Keratinocyte (primary cell): ENCODE measurements around the gene GRIP1. TPM values are rescaled to one million over a fixed set of nuclear protein-coding genes. Genes with fewer than 3 reads are reported as not detected.

Experiments
- DNase-seq: peaks from one replicate; pipeline ENCODE4 v3.0.0-alpha.2; 2011; ENCODE audit warnings: low read depth, missing footprints, low spot score
- FAIRE-seq: peaks from 2 replicates; lab custom pipeline; 2011; peaks lifted over from hg19 to GRCh38; lab: Jason Lieb, UNC
- H2AFZ ChIP-seq: 2 replicates; pipeline ENCODE4 v1.6.0; 2012; ENCODE audit warnings: low read length, control low read depth, inconsistent platforms; ENCODE audit not compliant: control insufficient read depth
- H3K27ac ChIP-seq: 2 replicates; pipeline ENCODE4 v1.5.1; 2011; ENCODE audit warnings: low read length; ENCODE audit not compliant: control insufficient read depth, insufficient read depth
- H3K27me3 ChIP-seq: 3 replicates; pipeline ENCODE4 v1.6.0; 2011; ENCODE audit warnings: low read length; ENCODE audit not compliant: control insufficient read depth, insufficient read depth; ENCODE audit errors: extremely low read depth
- H3K36me3 ChIP-seq, 2 experiments: 2 replicates in 1 of 2; 3 replicates in 1 of 2; pipeline ENCODE4 v1.5.1; 2011; ENCODE audit warnings: low read length in 2 of 2, mild to moderate bottlenecking in 1 of 2; ENCODE audit not compliant: control insufficient read depth in 2 of 2, insufficient read depth in 2 of 2; ENCODE audit errors: extremely low read depth in 1 of 2
- H3K4me1 ChIP-seq: 3 replicates; pipeline ENCODE4 v1.5.1; 2011; ENCODE audit warnings: low read length; ENCODE audit not compliant: control insufficient read depth, insufficient read depth; ENCODE audit errors: extremely low read depth
- H3K4me2 ChIP-seq: 3 replicates; pipeline ENCODE4 v1.6.0; 2011; ENCODE audit warnings: low read depth, low read length; ENCODE audit not compliant: control insufficient read depth, insufficient read depth; ENCODE audit errors: extremely low read depth
- H3K4me3 ChIP-seq, 3 experiments: fragments of 200-600 bp in 1 of 3; sonication (generic) in 1 of 3; 2 replicates in 2 of 3; 3 replicates in 1 of 3; pipeline ENCODE4 v1.5.1; 2011 to 2016; ENCODE audit warnings: low read length in 3 of 3, mild to moderate bottlenecking in 3 of 3, control low read depth in 2 of 3, inconsistent platforms in 1 of 3, low read depth in 1 of 3, mixed read lengths in 1 of 3, mixed run types in 1 of 3, moderate library complexity in 1 of 3; ENCODE audit not compliant: control insufficient read depth in 2 of 3, insufficient read depth in 2 of 3; ENCODE audit errors: extremely low read depth in 1 of 3
- H3K79me2 ChIP-seq: 2 replicates; pipeline ENCODE4 v1.6.0; 2012; ENCODE audit warnings: low read length; ENCODE audit not compliant: control insufficient read depth, insufficient read depth
- H3K9ac ChIP-seq: 3 replicates; pipeline ENCODE4 v1.6.0; 2011; ENCODE audit warnings: low read length; ENCODE audit not compliant: control insufficient read depth, insufficient read depth; ENCODE audit errors: extremely low read depth
- H3K9me1 ChIP-seq: 3 replicates; pipeline ENCODE4 v1.6.0; 2011; ENCODE audit warnings: low read length; ENCODE audit not compliant: control insufficient read depth, insufficient read depth; ENCODE audit errors: extremely low read depth
- H3K9me3 ChIP-seq: 2 replicates; pipeline ENCODE4 v1.5.1; 2012; ENCODE audit warnings: low read depth, low read length; ENCODE audit not compliant: control insufficient read depth
- H4K20me1 ChIP-seq: 3 replicates; pipeline ENCODE4 v1.6.0; 2011; ENCODE audit warnings: low read length; ENCODE audit not compliant: control insufficient read depth, insufficient read depth; ENCODE audit errors: extremely low read depth
- EZH2 ChIP-seq: IDR thresholded peaks from one replicate; pipeline ENCODE4 v1.6.1; 2012; ENCODE audit warnings: inconsistent platforms, mild to moderate bottlenecking, low read length, moderate library complexity
- dilution Hi-C: fragments of 300-500 bp; cut with MboI; formaldehyde crosslinking; loops from one replicate; pipeline ENCODE4 v1.7.0; 2020; ENCODE audit warnings: low sequenced_read_pairs; ENCODE audit not compliant: extremely low pct_ligation_motif_present
- polyA plus RNA-seq, 5 experiments: library from polyadenylated mRNA; depleted of rRNA in 3 of 5; stranded (reverse) in 3 of 5; stranded (forward) in 1 of 5; unstranded in 1 of 5; fragments of >200 nt; gene quantifications; 1 replicate in 1 of 5; 2 replicates in 3 of 5; 3 replicates in 1 of 5; pipeline versions ENCODE4 v1.2.1 to v1.2.3, GENCODE V29; 2011 to 2012; ENCODE audit warnings: missing spikeins in 2 of 5, low read depth in 1 of 5, low replicate concordance in 1 of 5
- TF ChIP-seq, protein P1 (sequence below), 3 experiments: IDR thresholded peaks in 1 of 3; conservative IDR thresholded peaks in 1 of 3; optimal IDR thresholded peaks in 1 of 3; 2 replicates in 2 of 3; 3 replicates in 1 of 3; pipeline versions ENCODE3 to v1.5.1; 2011; ENCODE audit warnings: low read length in 3 of 3, mild to moderate bottlenecking in 3 of 3, moderate library complexity in 2 of 3, control low read depth in 1 of 3, inconsistent platforms in 1 of 3; ENCODE audit not compliant: insufficient read depth in 2 of 3; ENCODE audit errors: extremely low read depth in 1 of 3

GRIP1 gene
- polyA plus RNA-seq, 1 donor (not counting 4 experiments of a cell fraction or from before 2014, with no cell fraction given): 6.7 TPM

DNA sequence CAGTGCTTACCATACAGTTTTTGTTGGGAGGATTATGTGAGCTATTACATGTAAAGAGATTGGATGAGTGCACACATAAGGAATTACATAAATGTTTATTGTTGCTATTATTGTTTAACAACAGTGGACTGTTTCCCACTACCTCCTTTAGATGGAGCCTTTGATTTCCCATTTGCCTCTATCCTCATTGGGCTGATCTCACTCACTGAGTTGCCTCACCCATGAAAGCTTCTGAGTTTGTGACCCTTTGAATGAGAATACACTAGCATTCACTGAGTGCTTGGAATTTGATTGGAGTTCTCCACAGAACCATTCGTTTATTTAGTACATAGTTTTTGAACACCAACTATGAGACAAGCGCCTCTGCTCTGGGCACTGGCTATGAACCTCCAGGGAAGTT lies 255.6 kb downstream of the GRIP1 start:
- DNase-seq (no peak), FAIRE-seq (no peak)
- H2AFZ ChIP-seq: no peak overlapping the region
- no peak overlapping the region for H3K27ac ChIP-seq
- no peaks in the 10 kb centered on the region for H3K9me3 ChIP-seq
- no peak overlapping the region for H3K4me3 ChIP-seq
- no peak overlapping the region for H3K4me2 ChIP-seq
- TF ChIP-seq EZH2: no peak
- TF ChIP-seq, protein P1, sequence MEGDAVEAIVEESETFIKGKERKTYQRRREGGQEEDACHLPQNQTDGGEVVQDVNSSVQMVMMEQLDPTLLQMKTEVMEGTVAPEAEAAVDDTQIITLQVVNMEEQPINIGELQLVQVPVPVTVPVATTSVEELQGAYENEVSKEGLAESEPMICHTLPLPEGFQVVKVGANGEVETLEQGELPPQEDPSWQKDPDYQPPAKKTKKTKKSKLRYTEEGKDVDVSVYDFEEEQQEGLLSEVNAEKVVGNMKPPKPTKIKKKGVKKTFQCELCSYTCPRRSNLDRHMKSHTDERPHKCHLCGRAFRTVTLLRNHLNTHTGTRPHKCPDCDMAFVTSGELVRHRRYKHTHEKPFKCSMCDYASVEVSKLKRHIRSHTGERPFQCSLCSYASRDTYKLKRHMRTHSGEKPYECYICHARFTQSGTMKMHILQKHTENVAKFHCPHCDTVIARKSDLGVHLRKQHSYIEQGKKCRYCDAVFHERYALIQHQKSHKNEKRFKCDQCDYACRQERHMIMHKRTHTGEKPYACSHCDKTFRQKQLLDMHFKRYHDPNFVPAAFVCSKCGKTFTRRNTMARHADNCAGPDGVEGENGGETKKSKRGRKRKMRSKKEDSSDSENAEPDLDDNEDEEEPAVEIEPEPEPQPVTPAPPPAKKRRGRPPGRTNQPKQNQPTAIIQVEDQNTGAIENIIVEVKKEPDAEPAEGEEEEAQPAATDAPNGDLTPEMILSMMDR (optimal IDR thresholded peaks at IDR 0.05 in 1 of 3, IDR thresholded peaks at IDR 0.05 in 1 of 3, conservative IDR thresholded peaks at IDR 0.05 in 1 of 3; ENCODE audit: extremely low read depth in 1 of 3, insufficient read depth in 2 of 3, low read length in 3 of 3): peak in 1 of 3 experiments; percentile 19
- no peaks in the 10 kb centered on the region for H3K36me3 ChIP-seq
- no peaks in the 10 kb centered on the region for H3K4me1 ChIP-seq
- H3K9me1 ChIP-seq: no peaks in the 10 kb centered on the region
- no peaks in the 10 kb centered on the region for H3K27me3 ChIP-seq
- no peaks in the 10 kb centered on the region for H4K20me1 ChIP-seq
- H3K9ac ChIP-seq: no peak overlapping the region
- dilution Hi-C loops: loop anchor here (25.0 kb wide), 1 partner anchor 161 kb away; no protein-coding TSS in a partner anchor
- H3K79me2 ChIP-seq: no peaks in the 10 kb centered on the region

DNA sequence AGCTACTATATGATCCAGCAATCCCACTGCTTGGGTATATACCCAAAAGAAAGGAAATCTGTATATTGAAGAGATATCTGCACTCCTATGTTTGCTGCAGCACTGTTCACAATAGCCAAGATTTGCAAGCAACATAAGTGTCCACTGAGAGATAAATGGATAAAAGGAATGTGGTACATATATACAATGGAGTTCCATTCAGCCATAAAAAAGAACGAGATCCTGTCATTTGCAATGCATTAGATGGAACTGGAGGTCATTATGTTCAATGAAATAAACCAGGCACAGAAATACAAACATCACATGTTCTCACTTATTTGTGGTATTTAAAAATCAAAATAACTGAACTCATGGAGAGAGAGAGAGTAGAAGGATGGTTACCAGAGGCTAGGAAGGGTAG lies 260.0 kb downstream of the GRIP1 start:
- DNase-seq (no peak), FAIRE-seq (no peak)
- Histone ChIP-seq H3K9me1 (no peaks in the 10 kb centered on the region), H3K9me3 (no peaks in the 10 kb centered on the region), H3K4me3 (no peak overlapping the region), H4K20me1 (no peaks in the 10 kb centered on the region), H3K27ac (no peak overlapping the region), H3K79me2 (no peaks in the 10 kb centered on the region), H3K4me2 (no peak overlapping the region), H3K9ac (no peak overlapping the region), H2AFZ (no peak overlapping the region), H3K4me1 (no peaks in the 10 kb centered on the region), H3K27me3 (no peaks in the 10 kb centered on the region), H3K36me3 (no peaks in the 10 kb centered on the region)
- dilution Hi-C loops: loop anchor here (25.0 kb wide), 1 partner anchor 157 kb away; no protein-coding TSS in a partner anchor
- TF ChIP-seq, protein P1 (optimal IDR thresholded peaks at IDR 0.05 in 1 of 3, IDR thresholded peaks at IDR 0.05 in 1 of 3, conservative IDR thresholded peaks at IDR 0.05 in 1 of 3; ENCODE audit: extremely low read depth in 1 of 3, insufficient read depth in 2 of 3, low read length in 3 of 3): no peak
- TF ChIP-seq EZH2: no peak
